Lower lobe of right lung (tissue), 2 donors: ENCODE data around the gene LECT2. TPM values are rescaled to one million over a fixed set of nuclear protein-coding genes. Genes with fewer than 3 reads are reported as not detected.

ENCODE experiments used
- ATAC-seq, 2 donors: fragments of 200-7000 bp; cut with Tn5 transposase; one replicate each; pipeline ENCODE4 v1.9.1; 2020 to 2022; ENCODE audit warnings: mild to moderate bottlenecking in 2 of 2, moderate library complexity in 2 of 2
- DNase-seq: peaks from one replicate; pipeline ENCODE4 v3.0.0-alpha.2; 2020
- H3K27ac ChIP-seq: fragments of 200-600 bp; one replicate; pipeline ENCODE4 v1.8.0; 2022
- H3K27me3 ChIP-seq: fragments of 200-600 bp; one replicate; pipeline ENCODE4 v1.8.0; 2022; ENCODE audit warnings: low read depth
- H3K36me3 ChIP-seq: fragments of 200-600 bp; one replicate; pipeline ENCODE4 v1.8.0; 2022; ENCODE audit warnings: mild to moderate bottlenecking
- H3K4me1 ChIP-seq: fragments of 200-600 bp; one replicate; pipeline ENCODE4 v1.8.0; 2022
- H3K4me3 ChIP-seq: fragments of 200-600 bp; one replicate; pipeline ENCODE4 v1.8.0; 2022; ENCODE audit warnings: mild to moderate bottlenecking
- H3K9me3 ChIP-seq: fragments of 200-600 bp; one replicate; pipeline ENCODE4 v1.8.0; 2022
- intact Hi-C: fragments of 100-400 bp; cut with DNase I; formaldehyde crosslinking; loops from one replicate; pipeline ENCODE4 v1.11.0; 2022
- total RNA-seq: library from RNA; stranded (reverse); fragmentation: NEBNext Ultra II Directional; extraction: Animal tissue kit (Norgen Biotek cat#: 25700); gene quantifications from one replicate; pipeline ENCODE4 v1.2.1, GENCODE V29; 2021
- TF ChIP-seq, protein P1 (sequence below): fragments of 200-600 bp; IDR thresholded peaks from one replicate; pipeline ENCODE4 v1.8.0; 2022; ENCODE audit warnings: antibody characterized with exemption, mild to moderate bottlenecking
- donor health status: DM: no; HTN: yes; CAD: no; lungs with severe emphysema.

Gene LECT2
- total RNA-seq, 1 donor from 2014 or later, result not detected

GRCh38 chr5:135965504-135965903, 10.7 kb upstream of the LECT2 start:
- intact Hi-C loops, result no loop called here
- Histone ChIP-seq H3K4me1 (no peaks in the 10 kb centered on the region), H3K9me3 (no peaks in the 10 kb centered on the region), H3K27me3 (no peaks in the 10 kb centered on the region), H3K27ac (no peak overlapping the region), H3K36me3 (no peaks in the 10 kb centered on the region), H3K4me3 (no peak overlapping the region)
- DNase-seq (no peak), ATAC-seq (no peak)
- TF ChIP-seq, protein P1, sequence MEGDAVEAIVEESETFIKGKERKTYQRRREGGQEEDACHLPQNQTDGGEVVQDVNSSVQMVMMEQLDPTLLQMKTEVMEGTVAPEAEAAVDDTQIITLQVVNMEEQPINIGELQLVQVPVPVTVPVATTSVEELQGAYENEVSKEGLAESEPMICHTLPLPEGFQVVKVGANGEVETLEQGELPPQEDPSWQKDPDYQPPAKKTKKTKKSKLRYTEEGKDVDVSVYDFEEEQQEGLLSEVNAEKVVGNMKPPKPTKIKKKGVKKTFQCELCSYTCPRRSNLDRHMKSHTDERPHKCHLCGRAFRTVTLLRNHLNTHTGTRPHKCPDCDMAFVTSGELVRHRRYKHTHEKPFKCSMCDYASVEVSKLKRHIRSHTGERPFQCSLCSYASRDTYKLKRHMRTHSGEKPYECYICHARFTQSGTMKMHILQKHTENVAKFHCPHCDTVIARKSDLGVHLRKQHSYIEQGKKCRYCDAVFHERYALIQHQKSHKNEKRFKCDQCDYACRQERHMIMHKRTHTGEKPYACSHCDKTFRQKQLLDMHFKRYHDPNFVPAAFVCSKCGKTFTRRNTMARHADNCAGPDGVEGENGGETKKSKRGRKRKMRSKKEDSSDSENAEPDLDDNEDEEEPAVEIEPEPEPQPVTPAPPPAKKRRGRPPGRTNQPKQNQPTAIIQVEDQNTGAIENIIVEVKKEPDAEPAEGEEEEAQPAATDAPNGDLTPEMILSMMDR, result no peak

DNA sequence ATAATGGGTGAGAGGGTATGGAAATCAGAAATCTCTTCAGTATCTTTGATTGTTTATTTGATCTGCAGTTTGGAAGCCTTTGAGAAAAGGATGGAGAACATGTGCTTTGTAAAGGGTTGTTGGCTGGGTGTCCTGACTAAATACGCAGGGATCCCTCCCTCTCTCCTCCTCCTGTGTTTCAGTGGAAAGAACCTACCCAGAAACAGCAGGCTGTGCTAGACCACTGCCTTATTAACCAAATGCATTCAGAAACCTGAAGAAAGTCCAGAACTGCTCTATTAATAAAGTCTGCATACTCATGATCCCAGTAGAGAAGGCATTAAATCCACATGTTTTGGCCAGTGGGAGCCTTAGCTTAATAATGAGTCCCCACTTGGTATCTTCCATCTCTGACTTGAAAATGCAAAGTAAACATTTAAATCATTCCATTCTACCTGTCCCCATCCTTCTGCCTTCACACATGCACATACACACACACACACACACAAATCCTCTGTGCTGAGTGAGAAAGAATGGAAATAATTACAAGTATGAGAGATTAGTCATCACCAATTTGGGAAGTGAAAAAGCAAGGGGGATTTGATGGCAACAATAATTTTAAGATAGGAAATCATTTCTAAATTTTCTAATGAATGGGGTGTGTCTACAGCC, 10.0 kb upstream of the LECT2 start:
- Histone ChIP-seq H3K27ac (no peak overlapping the region), H3K9me3 (no peaks in the 10 kb centered on the region), H3K4me3 (no peak overlapping the region), H3K4me1 (no peaks in the 10 kb centered on the region), H3K27me3 (no peaks in the 10 kb centered on the region), H3K36me3 (no peaks in the 10 kb centered on the region)
- DNase-seq, result no peak
- TF ChIP-seq, protein P1, result no peak
- intact Hi-C loops, result no loop called here
- no peak for ATAC-seq

DNA sequence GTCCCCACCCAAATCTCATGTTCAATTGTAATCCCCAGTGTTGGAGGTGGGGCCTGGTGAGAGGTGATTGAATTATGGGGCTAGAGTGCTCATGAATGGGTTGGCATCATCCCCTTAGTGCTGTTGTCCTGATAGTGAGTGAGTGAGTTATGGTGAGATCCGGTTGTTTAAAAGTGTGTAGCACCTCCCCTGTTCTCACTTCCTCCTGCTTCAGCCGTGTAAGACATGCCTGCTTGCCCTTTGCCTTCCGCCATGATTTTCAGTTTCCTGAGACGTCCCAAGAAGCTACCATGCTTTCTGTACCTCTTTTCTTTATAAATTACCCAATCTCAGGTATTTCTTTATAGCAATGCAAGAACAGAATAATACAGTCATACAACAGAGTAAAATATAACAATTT, 742 bp upstream of the LECT2 start:
- Histone ChIP-seq H3K36me3 (no peaks in the 10 kb centered on the region), H3K4me3 (no peak overlapping the region), H3K4me1 (no peaks in the 10 kb centered on the region)

GRCh38 chr5:135953850-135954249, 933 bp downstream of the LECT2 start:
- Histone ChIP-seq H3K36me3 (no peaks in the 10 kb centered on the region), H3K27ac (no peak overlapping the region), H3K4me3 (no peak overlapping the region), H3K9me3 (no peaks in the 10 kb centered on the region), H3K27me3 (no peaks in the 10 kb centered on the region), H3K4me1 (no peaks in the 10 kb centered on the region)
- intact Hi-C loops, result no loop called here
- no peak for ATAC-seq
- TF ChIP-seq, protein P1, result no peak
- DNase-seq, result no peak

More for the DNA sequence above, 742 bp upstream of the LECT2 start:
- intact Hi-C loops, result no loop called here
- Histone ChIP-seq H3K27me3 (no peaks in the 10 kb centered on the region), H3K27ac (no peak overlapping the region), H3K9me3 (no peaks in the 10 kb centered on the region)
- ATAC-seq (no peak), DNase-seq (no peak)
- TF ChIP-seq, protein P1, result no peak

GRCh38 chr5:135952683-135953082, 2.1 kb downstream of the LECT2 start:
- H3K4me1 ChIP-seq, result no peaks in the 10 kb centered on the region
- no peak overlapping the region for H3K4me3 ChIP-seq
- ATAC-seq (no peak), DNase-seq (no peak)
- intact Hi-C loops, result no loop called here
- H3K27me3 ChIP-seq, result no peaks in the 10 kb centered on the region
- no peak overlapping the region for H3K27ac ChIP-seq
- no peaks in the 10 kb centered on the region for H3K36me3 ChIP-seq
- TF ChIP-seq, protein P1, result no peak
- H3K9me3 ChIP-seq, result no peaks in the 10 kb centered on the region
